ENCODE measurements around the gene CDCA5. TPM values are rescaled to one million over a fixed set of nuclear protein-coding genes. Genes with fewer than 3 reads are reported as not detected.

CDCA5 gene
- total RNA-seq, 4 donors from 2014 or later = 0.36 to 1.3 (median 1.00) TPM; not detected in 1

DNA sequence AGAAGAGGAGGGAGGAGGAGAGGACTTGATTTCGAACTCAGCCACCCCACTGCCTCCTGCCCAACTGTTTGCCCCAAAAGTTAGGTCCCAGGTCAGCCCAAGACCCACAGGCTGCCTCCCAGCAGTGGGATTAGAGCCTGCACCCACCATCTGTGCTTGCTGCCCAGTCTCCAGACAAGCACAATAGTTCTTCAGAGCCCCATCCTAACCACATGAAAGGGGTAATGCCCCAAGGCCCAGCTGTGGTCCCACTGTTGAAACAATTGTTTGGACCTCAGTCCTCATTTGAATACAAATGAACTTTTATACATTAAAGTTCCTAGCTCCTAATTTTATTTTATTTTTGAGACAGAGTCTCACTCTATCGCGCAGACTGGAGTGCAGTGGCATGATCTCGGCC lies 6.8 kb upstream of the CDCA5 start:
- ATAC-seq = no peak
- Histone ChIP-seq H3K36me3 (peaks cover 0 to 35% of the 10 kb centered on the region in 2 donors), H3K9me3 (no peaks in the 10 kb centered on the region), H3K4me3 (no peak overlapping the region), H3K27ac (no peak overlapping the region), H3K4me1 (peaks cover 0 to 1% of the 10 kb centered on the region in 2 donors), H3K27me3 (no peaks in the 10 kb centered on the region)
- no peak for DNase-seq
- intact Hi-C loops (cut with DNase I; ENCODE audit: low total_unique reads) = no loop called here
- in situ Hi-C loops (cut with MboI; ENCODE audit: low sequenced_read_pairs in 4 of 4) = no loop called here
- TF ChIP-seq POLR2A (IDR thresholded peaks at IDR 0.05) (no peak), CTCF (IDR thresholded peaks at IDR 0.05 in 4 of 5, conservative IDR thresholded peaks at IDR 0.05 in 1 of 5) (no peak)

DNA sequence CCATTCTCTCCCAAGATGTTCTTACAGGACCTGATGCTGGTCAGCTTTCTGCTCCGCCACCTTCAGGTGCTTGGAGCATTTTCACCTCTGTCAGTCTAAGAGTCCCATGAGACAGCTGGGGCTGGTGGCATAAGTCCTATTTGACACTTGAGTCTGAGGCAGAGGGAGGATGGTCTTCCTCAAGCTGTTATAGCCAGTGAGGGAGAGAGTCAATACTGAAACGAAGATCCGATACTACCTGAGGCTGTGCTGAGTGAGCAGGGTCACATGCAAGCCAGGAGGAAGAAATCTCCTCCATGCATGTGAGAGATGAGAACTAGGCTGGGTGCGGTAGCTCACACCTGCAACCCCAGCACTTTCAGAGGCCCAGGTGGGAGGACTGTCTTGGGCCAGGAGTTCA lies 5.8 kb upstream of the CDCA5 start:
- no peak for DNase-seq
- no peak for TF ChIP-seq CTCF (IDR thresholded peaks at IDR 0.05 in 4 of 5, conservative IDR thresholded peaks at IDR 0.05 in 1 of 5)
- no peak for TF ChIP-seq POLR2A (IDR thresholded peaks at IDR 0.05)
- no peaks in the 10 kb centered on the region for H3K27me3 ChIP-seq
- H3K27ac ChIP-seq = no peak overlapping the region
- H3K4me3 ChIP-seq = no peak overlapping the region
- peaks cover 0 to 40% of the 10 kb centered on the region in 2 donors for H3K36me3 ChIP-seq
- in situ Hi-C loops (cut with MboI; ENCODE audit: low sequenced_read_pairs in 4 of 4) (no loop called here), intact Hi-C loops (cut with DNase I; ENCODE audit: low total_unique reads) (no loop called here)
- ATAC-seq = no peak
- peaks cover 4 to 9% of the 10 kb centered on the region in 2 donors for H3K4me1 ChIP-seq
- no peaks in the 10 kb centered on the region for H3K9me3 ChIP-seq

GRCh38 chr11:65087827-65088226 lies 4.0 kb upstream of the CDCA5 start:
- H3K27me3 ChIP-seq = no peaks in the 10 kb centered on the region
- H3K27ac ChIP-seq = no peak overlapping the region
- DNase-seq (no peak), ATAC-seq (no peak)
- TF ChIP-seq POLR2A (IDR thresholded peaks at IDR 0.05) = no peak
- no peak for TF ChIP-seq CTCF (IDR thresholded peaks at IDR 0.05 in 4 of 5, conservative IDR thresholded peaks at IDR 0.05 in 1 of 5)
- no peaks in the 10 kb centered on the region for H3K9me3 ChIP-seq
- H3K4me3 ChIP-seq = no peak overlapping the region
- in situ Hi-C loops (cut with MboI; ENCODE audit: low sequenced_read_pairs in 4 of 4) (no loop called here), intact Hi-C loops (cut with DNase I; ENCODE audit: low total_unique reads) (no loop called here)
- peaks cover 12 to 18% of the 10 kb centered on the region in 2 donors for H3K4me1 ChIP-seq
- peaks cover 0 to 40% of the 10 kb centered on the region in 2 donors for H3K36me3 ChIP-seq

- no peak overlapping the region for H3K4me3 ChIP-seq
- peaks cover 0 to 40% of the 10 kb centered on the region in 2 donors for H3K36me3 ChIP-seq
- no peaks in the 10 kb centered on the region for H3K27me3 ChIP-seq
- no peak for TF ChIP-seq POLR2A (IDR thresholded peaks at IDR 0.05)
- TF ChIP-seq CTCF (IDR thresholded peaks at IDR 0.05 in 4 of 5, conservative IDR thresholded peaks at IDR 0.05 in 1 of 5) = no peak
- ATAC-seq (no peak), DNase-seq (no peak)
- no peak overlapping the region for H3K27ac ChIP-seq
- in situ Hi-C loops (cut with MboI; ENCODE audit: low sequenced_read_pairs in 4 of 4) = no loop called here
- H3K4me1 ChIP-seq = peaks cover 12 to 18% of the 10 kb centered on the region in 2 donors
- no peaks in the 10 kb centered on the region for H3K9me3 ChIP-seq
- intact Hi-C loops (cut with DNase I; ENCODE audit: low total_unique reads) = no loop called here
Observed at GRCh38 chr11:65087216-65087615, 3.4 kb upstream of the CDCA5 start.

GRCh38 chr11:65086809-65087208 lies 3.0 kb upstream of the CDCA5 start:
- in situ Hi-C loops (cut with MboI; ENCODE audit: low sequenced_read_pairs in 4 of 4) (no loop called here), intact Hi-C loops (cut with DNase I; ENCODE audit: low total_unique reads) (no loop called here)
- DNase-seq (no peak), ATAC-seq (no peak)
- Histone ChIP-seq H3K27ac (no peak overlapping the region), H3K4me1 (peaks cover 12 to 18% of the 10 kb centered on the region in 2 donors), H3K36me3 (peaks cover 0 to 40% of the 10 kb centered on the region in 2 donors), H3K27me3 (no peaks in the 10 kb centered on the region), H3K9me3 (no peaks in the 10 kb centered on the region), H3K4me3 (no peak overlapping the region)
- TF ChIP-seq POLR2A (IDR thresholded peaks at IDR 0.05) (no peak), CTCF (IDR thresholded peaks at IDR 0.05 in 4 of 5, conservative IDR thresholded peaks at IDR 0.05 in 1 of 5) (no peak)

Measured in gastrocnemius medialis (tissue), 4 donors.